ENCODE measurements around the gene AMIGO3.
"Not testable (repeated sequence)": the region's sequence is repeated elsewhere in the genome, so short reads cannot be mapped to it uniquely, and the experiment has no call there.

Gene AMIGO3, protein sequence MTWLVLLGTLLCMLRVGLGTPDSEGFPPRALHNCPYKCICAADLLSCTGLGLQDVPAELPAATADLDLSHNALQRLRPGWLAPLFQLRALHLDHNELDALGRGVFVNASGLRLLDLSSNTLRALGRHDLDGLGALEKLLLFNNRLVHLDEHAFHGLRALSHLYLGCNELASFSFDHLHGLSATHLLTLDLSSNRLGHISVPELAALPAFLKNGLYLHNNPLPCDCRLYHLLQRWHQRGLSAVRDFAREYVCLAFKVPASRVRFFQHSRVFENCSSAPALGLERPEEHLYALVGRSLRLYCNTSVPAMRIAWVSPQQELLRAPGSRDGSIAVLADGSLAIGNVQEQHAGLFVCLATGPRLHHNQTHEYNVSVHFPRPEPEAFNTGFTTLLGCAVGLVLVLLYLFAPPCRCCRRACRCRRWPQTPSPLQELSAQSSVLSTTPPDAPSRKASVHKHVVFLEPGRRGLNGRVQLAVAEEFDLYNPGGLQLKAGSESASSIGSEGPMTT

DNA sequence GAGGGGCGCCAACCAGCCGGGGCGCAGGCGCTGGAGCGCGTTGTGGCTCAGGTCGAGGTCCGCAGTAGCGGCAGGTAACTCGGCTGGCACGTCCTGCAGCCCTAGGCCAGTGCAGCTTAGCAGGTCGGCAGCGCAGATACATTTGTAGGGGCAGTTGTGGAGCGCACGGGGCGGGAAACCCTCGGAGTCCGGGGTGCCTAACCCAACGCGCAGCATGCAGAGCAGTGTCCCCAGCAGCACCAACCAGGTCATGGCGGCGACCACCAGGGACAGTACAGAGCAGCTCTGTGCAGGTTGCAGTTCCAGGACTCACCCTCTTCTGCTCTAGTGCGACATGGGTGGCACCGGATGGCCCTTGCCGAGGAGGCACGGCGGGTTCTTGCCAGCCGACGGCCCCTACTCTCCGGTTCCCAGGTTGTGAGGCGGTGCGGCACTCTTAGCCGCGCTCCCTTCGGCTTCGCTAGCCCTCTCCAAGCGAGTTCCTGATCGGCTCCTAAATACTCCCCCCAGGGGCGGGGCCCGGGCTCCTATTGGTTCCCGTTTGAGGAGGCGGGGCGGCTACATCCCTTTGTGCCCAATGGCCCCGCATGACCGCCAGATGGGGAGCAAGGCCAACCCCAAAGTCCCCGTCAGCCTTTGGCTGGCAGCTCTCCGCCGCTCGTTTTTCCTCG lies at the start of gene AMIGO3:
AMIGO3 (minus strand) TSS at position 471 of the 671 bp plus-strand sequence; CDS start at position 252, 219 bp downstream.
- DNase-seq (ENCODE audit: low spot score), result peak; percentile 94

DNA sequence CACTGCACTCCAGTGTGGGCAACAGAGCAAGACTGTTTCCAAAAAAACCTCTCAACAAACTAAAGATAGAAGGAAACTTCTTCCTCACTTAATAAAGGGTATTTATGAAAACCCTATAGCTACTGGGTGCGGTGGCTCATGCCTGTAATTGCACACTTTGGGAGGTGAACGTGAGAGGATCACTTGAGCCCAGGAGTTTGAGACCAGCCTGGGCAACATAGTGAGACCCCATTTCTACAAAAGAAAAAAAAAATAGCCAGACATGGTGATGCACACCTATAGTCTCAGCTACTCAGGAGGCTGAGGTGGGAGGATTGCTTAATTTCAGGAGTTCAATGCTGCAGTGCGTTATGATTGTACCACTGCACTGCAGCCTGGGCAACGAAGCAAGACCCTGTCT lies 44.5 kb upstream of the AMIGO3 start:
- no peak for DNase-seq (ENCODE audit: low spot score)

DNA sequence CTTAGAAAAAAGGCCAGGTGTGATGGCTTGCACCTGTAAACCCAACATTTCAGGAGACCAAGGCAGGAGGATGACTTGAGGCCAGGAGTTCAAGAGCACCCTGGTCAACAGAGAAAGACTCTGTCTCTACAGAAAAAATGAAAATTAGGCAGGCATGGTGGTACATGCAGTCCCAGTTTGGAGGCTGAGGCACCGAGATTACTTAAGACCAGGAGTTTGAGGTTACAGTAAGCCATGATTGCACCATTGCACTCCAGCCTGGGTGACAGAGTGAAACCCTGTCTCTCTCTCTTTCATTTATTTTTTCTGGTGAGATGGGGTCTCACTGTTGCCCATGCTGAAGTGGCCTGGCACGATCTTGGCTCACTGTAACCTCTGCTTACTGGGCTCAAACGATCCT lies 42.2 kb upstream of the AMIGO3 start:
- no peak for DNase-seq (ENCODE audit: low spot score)

DNA sequence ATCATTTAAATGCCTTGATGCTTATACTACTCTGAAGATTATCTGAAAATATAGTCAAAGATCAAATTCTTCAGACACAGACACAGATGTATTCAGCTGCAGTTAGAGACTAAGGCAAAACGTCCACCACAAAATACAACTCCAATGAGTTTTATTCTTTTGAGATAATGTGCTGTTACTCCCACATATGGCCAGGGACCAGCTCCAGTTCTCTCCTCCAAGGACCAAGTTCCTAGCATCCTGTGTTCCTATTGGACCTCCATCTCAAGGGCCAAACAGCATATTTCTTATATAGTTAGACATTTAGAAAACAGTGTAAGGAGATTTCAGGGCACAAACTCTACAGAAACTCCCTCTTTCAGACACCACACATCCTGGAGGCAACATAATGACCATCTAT lies 39.7 kb upstream of the AMIGO3 start:
- no peak for DNase-seq (ENCODE audit: low spot score)

DNA sequence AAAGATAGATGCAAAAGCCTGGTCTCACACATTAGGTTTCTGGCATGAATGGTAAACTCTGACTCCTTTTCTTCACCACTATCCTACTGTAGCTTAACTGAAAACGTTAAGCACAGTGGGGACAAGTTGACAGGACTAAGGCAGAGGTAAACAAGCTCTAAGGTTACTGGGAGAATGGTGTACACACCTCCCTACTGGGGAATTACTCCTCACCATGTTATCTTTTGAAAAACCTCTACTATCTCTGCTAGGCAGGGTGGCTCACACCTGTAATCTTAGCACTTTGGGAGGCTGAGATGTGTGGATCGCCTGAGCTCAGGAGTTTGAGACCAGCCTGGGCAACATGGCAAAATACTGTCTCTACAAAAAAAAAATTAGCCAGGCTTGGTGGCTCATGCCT lies 37.7 kb upstream of the AMIGO3 start:
- no peak for DNase-seq (ENCODE audit: low spot score)

DNA sequence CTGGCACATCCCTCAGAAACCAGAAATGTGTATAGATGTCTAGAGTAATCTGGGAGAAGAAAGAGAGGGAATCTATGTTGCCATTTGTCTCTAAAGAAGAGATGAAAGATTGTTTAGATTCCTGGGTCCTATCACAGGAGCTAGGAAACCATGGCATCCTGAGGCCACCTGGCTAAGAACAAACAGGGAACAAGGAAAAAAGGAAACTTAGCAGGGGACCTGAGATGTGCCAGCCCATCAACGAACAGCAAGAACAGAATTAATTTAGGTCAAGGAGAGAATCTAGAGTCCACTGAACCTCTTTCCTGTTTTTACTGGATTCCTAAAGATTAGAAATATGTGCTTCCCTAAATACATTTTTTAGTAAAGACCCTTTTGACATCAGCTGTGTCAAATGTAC lies 36.6 kb upstream of the AMIGO3 start:
- DNase-seq (ENCODE audit: low spot score), result no peak

DNA sequence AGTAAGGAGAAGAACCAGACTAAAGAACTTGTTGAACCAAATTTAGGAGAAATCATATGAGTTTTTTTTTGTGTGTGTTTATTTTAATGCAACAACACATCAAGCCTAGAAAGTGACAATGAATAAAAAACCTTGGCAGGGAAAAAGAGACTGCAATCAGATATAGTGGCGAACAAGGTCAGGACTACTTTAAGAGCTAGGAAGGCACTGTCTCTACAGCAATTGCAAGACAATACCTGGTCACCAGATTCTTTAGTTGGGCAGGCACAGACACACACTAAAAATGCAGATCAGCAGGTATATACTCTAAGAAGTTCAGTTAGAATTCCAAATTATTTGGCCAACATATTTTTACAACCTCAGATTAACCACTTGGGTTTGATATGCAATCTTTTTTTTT lies 35.1 kb upstream of the AMIGO3 start:
- DNase-seq (ENCODE audit: low spot score), result no peak

DNA sequence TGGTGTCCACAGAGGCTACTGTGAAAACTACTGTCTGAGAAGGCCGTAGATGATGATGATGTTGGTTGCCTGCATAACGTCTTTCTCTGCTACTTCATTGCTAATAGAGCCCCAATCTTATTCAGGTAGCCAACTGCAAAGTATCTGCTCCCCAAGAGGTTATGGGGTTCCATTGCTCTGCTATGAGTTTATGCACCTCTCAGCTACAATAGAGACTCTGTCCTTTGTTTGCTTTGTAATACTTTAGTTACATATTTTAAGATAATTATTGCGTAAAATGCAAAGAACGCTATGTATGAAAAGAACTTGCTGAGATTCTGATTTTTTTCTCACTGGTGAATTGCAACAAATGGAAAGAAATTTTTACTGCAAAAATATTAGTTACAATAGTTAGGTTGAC lies 32.0 kb upstream of the AMIGO3 start:
- DNase-seq (ENCODE audit: low spot score), result no peak

DNA sequence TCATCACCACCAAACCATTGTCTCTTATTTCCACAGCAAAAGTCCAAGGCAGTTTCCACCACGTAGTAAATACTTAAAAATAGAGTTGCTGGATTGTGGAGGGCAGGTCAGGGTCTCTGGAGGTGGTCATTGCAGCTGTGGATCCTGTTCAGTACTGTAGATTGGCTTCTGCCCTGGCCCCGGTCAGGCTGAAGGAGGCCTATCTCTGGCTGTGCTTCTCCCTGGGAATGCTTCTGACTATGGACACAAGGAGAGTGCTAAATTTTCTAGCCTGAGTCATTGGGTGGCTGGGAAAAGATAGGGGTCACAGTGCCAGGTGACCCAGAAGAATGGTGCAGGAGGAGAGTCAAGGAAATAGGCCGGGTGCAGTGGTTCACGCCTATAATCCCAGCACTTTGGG lies 30.6 kb upstream of the AMIGO3 start:
- DNase-seq (ENCODE audit: low spot score), result no peak

DNA sequence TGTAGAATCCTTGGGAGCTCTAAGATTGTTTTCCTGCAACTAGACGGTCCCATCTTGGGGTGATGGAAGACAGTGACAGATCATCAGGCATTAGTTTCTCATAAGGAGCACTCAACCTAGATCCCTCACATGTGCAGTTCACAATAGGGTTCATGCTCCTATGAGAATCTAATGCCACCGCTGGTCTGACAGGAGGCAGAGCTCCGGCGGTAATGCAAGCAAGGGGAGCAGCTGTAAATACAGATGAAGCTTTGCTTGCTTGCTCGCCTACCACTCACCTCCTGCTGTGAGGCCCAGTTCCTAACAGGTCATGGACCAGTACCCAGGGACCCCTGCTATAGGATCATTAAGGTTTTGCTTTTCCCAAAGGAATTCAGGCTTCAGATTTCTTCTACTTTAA lies 29.4 kb upstream of the AMIGO3 start:
- not testable (repeated sequence) for DNase-seq (ENCODE audit: low spot score)

DNA sequence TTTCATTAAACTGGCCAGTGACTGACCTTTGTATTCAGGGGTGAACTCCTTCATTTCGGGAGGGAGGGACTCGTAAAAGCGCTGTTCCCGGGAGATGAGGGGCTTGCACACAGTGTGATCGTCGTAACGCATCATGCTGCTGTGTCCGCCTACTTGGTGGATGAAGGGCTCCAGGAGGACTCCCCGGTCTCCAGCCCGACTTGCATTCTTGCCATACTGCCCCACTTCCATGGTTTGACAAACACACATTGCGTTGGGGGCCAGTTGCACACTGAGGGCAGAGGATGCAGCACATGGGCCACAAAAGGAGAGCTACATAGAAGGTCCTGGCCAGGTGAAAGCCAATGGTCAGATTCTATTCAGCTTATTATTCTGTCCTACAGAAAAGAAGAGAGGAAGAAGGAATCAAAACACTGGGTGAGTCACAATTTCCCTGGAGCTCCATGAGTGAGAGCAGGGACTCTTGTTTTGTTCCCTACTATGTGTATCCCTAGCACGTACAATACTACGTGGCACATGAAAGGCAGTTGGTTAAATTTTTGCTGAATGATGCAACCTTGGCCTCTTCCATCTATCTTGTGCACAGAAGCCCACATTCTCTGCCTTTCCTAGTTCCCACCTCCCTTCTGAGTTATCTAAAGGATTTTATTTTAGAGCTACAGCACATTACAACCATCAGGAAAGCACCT lies 28.5 kb upstream of the AMIGO3 start:
- no peak for DNase-seq (ENCODE audit: low spot score)

DNA sequence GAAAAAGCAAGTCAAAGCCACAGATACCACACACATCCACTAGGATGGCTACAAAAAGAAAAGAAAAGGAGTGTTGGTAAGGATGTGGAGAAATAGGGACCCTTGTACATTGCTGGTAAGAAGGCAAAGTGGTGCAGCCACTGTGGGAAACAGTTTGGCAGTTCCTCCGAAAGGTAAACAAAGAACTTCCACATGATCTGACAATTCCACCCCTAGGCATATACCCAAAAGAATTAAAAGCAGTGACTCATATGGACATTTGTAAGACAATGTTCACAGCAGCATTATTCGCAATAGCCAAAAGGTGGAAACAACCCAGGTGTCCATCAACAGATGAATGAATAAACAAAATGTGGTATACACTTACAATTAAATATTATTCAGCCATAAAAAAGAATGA lies 26.5 kb upstream of the AMIGO3 start:
- no peak for DNase-seq (ENCODE audit: low spot score)

DNA sequence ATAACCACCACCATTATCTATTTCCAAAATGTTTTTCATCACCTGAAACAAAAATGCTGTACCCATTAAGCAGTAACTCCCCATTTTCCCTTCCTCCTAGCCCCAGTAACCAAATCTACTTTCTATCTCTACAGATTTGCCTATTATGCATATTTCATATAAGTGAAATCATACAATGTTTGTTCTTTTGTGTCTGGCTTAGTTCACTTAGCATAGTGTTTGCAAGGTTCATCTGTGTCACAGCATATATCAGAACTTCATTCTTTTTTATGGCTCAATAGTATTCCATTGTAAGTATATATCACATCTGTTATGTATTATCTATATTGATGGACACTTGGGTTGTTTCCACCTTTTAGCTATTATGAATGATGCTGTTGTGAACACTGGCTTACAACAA lies 20.9 kb upstream of the AMIGO3 start:
- no peak for DNase-seq (ENCODE audit: low spot score)

DNA sequence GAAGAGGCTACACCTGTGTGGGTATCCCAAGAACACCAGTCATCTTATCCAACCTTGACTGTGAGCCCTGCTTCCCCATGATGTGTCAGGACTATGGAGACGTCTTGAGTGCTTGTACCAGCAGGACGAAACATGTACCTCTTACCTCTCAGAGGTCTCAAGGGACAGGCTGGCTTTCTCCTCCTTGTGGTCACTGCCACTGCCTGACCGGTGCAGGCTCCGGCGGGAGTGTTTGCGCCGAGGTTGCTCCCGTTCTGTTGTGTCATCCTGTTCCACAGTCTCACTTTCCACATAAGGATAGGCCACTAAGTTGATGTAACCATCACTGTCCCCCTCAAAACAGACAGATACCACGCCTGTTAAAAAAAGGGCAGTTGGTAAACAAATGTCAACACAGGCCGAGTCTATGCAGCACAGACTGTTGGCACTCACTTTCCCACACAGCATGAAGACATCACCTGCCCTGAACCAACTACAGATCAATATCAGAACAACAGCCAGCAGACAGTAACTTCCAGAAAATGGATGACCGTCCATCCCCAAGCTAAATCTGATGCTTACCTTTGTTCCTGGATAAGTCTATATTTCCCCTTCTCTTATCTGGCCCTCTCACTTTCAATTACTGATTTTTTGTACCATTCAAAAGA lies 18.7 kb upstream of the AMIGO3 start:
- DNase-seq (ENCODE audit: low spot score), result no peak

DNA sequence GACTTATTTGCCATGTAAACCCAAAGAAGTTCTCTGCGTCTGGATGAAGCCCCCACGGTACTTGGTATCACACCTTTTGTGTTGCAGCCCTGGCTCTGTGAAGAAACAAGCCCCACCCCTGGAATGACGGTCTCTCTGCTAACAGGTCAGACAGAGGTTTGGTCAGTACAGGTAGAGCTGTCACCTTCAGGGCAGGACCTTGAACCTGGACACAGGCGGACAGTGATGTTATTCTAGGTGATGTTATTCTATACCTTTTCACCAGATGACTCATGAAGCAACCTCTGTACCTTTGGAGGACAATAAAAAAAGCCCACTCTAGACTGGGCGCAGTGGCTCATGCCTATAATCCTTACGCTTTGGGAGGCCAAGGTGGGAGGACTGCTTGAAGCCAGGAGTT lies 15.3 kb upstream of the AMIGO3 start:
- DNase-seq (ENCODE audit: low spot score), result no peak

DNA sequence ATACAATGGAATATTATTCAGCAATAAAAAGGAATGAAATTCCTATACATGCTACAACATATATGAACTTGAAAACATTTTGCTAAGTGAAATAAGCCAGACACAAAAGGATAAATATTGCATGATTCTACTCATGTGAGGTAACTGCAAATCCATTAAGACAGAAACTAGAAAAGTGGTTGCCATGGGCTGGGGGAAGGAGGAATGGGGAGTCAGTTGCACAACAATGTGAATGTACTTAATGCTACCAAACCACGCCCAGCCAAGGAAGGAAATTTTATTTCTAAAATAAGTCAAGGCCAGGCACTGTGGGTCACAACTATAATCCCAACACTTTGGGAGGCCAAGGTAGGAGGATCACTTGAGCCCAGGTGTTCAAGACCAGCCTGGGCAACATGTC lies 14.1 kb upstream of the AMIGO3 start:
- DNase-seq (ENCODE audit: low spot score), result no peak

DNA sequence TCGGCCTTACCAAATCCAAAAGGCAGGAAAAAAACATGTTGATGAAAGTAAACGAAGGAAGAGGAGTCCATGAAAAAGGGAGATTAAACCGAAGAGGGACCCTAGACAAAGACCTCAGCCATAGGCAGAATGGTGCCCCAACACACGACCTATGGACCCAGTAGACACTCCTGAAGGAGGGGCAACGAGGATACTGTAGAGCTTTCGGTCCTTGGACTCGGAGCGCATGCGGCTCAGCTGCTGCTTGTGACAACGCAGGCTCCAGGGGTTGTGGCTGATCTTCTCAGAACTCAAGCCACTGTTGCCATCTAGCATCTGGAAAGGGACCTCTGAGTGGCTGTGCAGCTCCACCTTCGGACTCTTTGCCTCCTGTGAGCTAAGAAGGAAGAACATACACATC lies 13.1 kb upstream of the AMIGO3 start:
- no peak for DNase-seq (ENCODE audit: low spot score)

DNA sequence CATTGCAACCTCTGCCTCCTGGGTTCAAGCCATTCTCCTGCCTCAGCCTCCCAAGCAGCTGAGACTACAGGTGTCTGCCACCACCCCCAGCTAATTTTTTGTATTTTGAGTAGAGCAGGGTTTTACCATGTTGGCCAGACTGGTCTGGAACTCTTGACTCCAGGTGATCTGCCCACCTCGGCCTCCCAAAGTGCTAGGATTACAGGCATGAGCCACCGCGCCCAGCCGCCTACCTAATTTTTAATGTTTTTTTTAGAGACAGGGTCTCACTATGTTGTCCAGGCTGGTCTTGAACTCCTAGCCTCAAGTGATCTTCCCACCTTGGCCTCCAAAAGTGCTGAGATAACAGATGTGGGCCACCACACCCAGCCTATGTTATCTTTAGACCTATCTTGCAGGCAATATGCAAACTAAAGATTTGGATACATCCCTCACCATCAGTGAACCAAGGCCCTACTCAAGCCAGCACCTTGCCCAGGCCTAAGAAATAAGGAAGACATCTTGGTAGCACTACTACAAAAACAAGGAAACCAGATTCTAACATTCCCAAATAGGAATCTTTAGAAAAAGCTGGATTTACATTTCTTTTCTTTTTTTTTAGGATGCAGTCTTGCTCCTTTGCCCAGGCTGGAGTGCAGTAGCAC lies 10.6 kb upstream of the AMIGO3 start:
- peak; percentile 2 for DNase-seq (ENCODE audit: low spot score)

DNA sequence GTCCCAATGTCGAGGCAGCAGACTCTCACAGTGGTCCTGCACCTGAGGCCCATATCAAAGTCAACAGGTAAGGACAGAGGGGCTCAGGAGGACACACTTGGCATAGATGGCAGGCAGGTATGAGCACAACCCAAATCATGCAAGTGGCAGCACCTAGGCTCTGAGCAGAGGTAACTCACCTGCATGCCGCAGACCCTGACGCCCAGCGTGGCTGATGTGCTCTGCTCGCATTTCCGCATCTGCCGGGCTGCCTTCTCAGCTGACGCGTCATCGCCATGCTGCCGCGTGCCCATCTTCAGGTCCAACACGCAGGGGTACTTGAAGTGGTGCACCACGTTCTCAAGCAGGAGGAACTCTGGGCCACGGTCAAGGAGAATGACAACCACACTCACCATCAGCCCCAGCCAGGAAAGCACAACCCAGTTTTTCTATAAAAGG lies 8.5 kb upstream of the AMIGO3 start:
- DNase-seq (ENCODE audit: low spot score), result no peak

DNA sequence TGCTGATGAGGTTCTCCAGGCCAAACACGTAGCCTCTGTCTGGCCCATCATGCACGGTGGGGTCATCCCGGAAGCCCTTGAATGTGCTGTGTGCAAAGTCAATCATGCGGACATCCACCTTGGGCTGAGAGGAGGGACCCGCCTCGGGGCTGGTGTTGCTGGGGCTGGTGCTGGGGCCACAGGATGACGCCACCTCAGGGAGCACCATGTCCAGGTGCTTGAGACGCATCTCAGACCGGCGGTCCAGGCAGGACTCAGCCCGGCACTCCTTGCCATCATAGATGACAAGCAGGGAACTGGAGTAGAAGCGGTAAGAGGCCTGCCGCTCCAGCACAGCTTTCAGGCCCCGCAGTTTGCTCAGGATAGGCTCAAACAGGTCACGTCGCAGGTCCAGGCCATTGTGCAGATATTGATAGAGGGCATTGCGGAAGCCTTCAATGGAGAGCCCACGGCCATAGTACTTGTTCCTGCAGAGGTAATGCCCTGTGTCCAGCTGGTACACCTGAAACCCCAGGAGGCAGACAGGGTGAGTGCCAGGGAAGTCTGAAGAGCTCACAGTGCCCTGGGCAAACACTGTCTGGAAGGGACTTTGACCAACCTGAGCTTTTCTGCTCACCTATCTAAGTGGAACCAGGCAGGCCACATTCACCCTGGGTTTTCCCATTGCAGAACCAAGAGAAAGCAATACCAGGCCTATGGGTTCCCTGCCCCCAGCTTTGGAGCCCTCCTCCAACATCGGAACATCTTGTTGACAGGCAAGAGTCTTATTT lies 7.9 kb upstream of the AMIGO3 start:
- peak; percentile 44 for DNase-seq (ENCODE audit: low spot score)

All from left forelimb (tissue), 1 donor.